ENCODE results near the gene ROR2.
"Not testable (repeated sequence)": the region's sequence is repeated elsewhere in the genome, so short reads cannot be mapped to it uniquely, and the experiment has no call there.

The ROR2 gene

GRCh38 chr9:91923145-91923544 lies 26.9 kb downstream of the ROR2 start:
- no peak for DNase-seq

- DNase-seq = peak; percentile 4
These were observed 28.7 kb downstream of the ROR2 start for GRCh38 chr9:91921371-91921770.

- DNase-seq = peak; percentile 59
These were observed 29.2 kb downstream of the ROR2 start for GRCh38 chr9:91920630-91921350.

GRCh38 chr9:91919621-91920020 lies 30.4 kb downstream of the ROR2 start:
- DNase-seq = no peak

DNA sequence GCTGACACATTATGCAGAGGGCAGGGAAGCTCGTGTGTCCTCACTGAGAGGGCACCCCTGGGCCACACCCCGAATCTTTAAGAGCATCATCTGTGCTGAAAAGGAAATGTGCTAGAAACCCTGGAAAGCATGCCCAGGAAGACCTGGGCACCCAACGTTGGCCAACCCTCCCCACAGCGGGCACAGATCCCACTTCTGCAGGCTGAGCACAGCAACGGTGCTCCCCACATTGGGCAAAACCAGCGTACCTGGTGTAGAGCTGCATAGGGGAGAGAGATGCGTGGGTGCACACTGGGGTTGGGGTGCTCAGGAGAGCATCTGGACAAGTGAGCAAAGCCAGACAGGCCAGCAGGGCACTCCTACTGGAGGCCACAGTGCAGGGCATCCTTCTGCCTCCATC lies 32.6 kb downstream of the ROR2 start:
- no peak for DNase-seq

- DNase-seq = no peak
These were observed 34.3 kb downstream of the ROR2 start for GRCh38 chr9:91915524-91916263.

DNA sequence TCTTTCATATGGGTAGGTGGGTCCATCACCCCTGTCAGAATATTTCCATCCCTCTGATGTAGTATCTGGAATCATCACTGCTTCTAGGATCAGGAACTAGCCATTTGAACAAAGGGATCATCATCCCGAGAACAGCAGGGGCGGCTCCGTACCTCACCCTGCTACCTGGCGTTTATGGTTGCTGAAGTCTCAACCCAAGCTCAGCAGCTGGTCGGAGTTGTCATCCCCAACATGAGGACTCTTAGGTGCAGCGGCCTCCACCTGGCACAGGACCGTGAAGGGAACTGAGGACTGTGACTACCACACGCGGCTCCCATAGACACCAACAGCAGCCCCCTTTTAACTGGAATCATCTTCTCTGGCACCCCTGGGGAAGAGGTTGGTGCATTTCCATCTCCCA lies 35.1 kb downstream of the ROR2 start:
- no peak for DNase-seq

GRCh38 chr9:91914404-91914803 lies 35.6 kb downstream of the ROR2 start:
- no peak for DNase-seq

DNA sequence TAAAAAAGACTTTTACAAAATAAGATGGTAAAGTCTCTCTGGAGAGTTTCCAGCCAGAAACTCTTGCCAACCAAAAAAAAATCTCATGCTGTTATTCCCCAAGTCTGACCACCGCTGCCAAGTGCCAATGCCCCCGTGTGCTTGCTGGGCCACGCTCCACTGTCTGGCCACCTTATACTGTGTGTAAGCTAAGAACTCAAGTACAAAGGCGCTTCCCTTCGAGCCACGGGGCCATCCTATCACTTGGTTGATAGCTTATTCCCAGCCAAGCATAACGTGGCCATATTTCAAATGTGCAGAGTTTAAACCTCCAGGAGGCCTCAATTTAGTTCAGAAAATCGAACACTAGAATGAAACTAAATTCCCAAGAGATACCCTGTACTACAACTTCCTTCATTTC lies 36.0 kb downstream of the ROR2 start:
- DNase-seq = no peak

DNA sequence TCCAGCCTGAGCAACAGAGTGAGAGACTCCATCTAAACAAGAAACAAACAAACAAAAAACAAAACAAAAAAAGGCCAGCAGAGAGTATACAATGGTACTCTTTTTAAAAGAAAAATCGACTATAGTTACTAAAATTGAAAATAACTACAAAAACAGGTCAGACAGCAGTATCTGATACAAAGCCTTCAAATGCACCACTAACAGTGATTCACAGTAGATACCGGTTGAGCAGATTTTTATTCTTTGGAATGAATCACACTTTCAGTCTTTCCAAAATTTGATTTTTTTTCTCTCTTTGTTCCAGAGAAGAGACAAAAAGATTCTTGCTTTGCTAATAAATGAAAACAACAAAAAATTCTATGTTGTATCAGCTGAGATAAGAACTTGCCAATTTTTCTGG lies 36.9 kb downstream of the ROR2 start:
- DNase-seq = no peak

DNA sequence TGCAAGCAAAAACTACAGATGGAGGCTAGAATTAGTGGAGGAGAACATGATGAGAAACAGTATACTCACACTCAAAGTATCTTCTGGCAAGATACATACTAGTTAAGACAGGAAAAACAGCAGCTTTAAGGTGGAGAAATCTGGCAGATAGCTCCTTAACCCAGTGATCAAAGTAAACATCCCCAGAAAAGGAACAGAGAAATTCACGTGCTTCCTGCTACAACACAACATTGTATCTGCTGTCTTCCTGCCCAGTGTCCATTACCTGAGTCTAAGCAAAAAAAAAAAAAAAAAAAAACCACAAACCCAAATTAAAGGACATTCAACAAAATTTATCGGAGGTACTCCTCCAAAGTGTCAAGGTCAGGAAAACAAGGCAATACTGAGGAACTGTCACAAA lies 38.4 kb downstream of the ROR2 start:
- DNase-seq = no peak

GRCh38 chr9:91909256-91909655 lies 40.8 kb downstream of the ROR2 start:
- not testable (repeated sequence) for DNase-seq

DNA sequence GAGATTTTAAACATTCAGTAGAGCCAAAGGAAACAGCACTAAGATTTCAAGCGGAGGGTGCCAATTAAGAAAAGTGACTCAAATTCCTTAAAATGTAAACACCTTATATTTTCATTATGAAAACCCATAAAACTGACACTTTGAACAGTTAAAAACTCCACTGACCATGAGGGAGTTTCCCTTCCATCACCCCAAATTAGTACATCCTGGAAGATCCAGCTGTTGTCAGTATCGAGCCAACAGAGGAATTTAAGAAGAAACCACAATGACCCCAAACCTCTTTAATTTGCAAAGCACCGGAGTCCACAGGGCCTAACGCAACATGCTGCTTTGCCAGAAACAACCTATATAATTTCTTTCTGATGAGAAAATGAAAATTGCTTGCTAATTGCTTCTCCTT lies 41.3 kb downstream of the ROR2 start:
- DNase-seq = no peak

DNA sequence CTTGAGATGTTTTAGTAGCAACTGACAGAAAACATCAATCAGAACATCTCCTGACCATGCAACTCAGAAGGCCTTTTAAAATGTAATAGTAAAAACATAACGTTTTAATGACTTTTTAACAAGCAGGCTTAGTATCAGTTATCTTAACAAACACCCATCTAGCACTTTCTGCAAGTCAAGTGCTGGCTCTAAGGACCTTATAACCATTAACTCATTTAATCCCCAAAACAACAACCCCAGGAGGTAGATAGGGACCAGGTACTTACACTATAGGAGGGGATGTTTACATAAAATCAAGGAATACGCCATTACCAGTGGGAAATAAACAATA lies 41.8 kb downstream of the ROR2 start:
- DNase-seq = no peak

DNA sequence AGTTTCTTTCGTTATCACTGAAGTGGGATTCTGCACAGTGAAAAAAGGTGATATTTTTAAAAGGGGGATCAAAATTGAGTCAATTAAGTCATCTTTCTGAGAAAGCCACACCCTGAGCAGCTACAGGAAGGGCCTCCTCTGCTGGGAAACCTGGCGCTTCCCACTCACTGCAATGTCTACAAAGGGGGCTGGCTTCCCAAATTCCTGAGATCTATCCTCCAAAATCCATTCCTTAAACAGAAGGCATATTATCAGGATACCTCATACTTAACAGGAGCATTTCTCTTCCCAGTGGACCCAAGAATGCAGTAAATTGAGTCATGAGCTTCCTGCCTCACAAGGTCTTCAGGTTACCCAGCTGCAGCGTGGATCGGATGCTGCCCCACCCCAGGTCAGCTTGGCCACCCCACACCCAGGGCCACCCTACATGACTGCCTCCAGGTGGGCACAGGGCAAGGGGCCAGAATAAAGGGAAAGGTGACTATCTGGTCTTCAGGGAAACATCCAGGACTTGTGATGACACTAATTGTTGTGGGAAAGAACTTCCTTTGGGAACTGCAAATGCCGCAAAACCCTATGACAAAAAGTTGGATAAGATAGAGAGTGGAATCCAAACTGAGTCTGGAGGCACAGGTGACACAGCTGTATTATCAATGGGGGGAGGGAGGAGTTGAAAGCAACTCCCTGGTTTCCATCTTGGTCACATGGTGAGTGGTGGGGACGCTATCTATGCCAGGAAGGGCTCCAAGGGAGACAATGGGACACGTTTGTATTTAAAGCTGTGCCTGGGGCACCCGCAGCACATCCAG lies 42.3 kb downstream of the ROR2 start:
- DNase-seq = no peak

GRCh38 chr9:91905991-91906469 lies 44.0 kb downstream of the ROR2 start:
- DNase-seq = no peak

DNA sequence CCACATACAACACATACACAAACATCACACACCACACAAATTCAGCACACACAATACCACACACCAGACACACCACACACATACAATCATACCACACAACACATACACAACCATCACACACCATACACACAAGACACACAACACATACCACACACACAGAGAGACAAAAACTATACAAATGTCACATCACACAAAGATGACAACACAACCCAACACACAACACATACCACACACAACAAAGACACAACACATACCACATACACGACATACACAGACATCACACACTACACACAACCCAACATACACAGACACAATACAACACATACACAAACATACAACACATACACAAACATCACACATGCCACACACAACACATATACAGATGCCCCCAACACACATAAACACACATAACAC lies 44.8 kb downstream of the ROR2 start:
- no peak for DNase-seq

- no peak for DNase-seq
These were observed 45.3 kb downstream of the ROR2 start for GRCh38 chr9:91904588-91905236.

DNA sequence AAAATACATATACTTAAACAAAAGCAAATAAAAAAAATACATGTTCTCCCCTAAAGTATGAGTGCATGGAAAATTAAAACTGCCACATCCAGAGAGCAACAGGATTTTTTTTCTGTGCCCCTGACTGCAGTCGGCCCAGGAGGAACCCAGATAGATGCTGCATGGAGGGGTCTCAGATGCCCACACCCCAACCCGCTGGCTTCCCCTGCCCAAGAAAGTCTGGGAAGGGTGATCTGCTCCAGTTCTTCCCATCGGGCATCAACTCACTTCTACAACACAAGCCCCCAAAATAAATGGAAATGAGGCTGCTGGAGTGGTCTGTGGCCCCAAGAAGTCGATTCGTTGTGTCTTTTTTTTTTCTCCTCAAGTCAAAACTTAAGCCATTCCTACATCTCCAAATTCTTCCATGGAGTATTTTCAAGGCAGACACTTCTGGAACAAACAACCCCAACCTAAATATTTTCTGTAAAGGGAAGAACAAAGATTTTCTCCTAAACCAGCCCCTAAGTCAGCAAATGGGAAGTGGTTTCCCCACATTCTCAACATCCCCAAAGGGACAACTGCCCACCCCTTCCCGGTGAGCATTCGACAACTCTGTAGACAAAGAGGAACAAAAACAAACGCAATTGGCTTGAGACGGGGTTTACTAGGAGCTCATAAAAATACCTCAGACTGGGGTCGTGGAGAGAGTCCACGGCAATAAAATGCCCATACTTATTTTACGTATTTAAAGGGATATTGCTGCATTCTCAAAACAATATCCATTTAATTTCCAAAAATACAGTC lies 46.7 kb downstream of the ROR2 start:
- DNase-seq = peak; percentile 4

- DNase-seq = peak; percentile 50
These were observed 47.4 kb downstream of the ROR2 start for GRCh38 chr9:91902475-91903125.

DNA sequence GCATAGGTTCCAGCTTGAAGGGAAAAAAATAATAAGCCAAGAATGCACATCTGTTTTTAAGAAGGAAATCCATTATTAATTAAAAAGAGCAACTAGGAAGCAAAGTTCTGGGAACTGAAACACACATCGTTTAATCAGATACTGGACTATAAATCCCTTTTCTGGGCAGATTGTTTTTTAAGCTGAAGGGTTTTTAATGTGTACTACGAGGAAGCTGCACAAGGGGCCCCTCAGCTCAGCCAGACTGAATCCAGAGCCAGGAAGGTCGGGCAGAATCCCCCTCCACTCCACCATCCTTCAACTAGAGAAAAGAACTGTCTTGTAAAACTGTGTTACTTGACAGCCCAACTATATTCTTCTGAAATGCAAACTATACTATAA lies 49.2 kb downstream of the ROR2 start:
- DNase-seq = no peak
